ENCODE measurements around the gene MED23. TPM values are rescaled to one million over a fixed set of nuclear protein-coding genes. Genes with fewer than 3 reads are reported as not detected.

MED23 gene
- polyA plus RNA-seq, 1 donor = 23.7 TPM

- no peak for DNase-seq (ENCODE audit: low read depth)
These were observed 12.1 kb upstream of the MED23 start for GRCh38 chr6:131640100-131640499.

- no peak for DNase-seq (ENCODE audit: low read depth)
These were observed 10.0 kb upstream of the MED23 start for GRCh38 chr6:131638013-131638412.

- DNase-seq (ENCODE audit: low read depth) = no peak
These were observed 9.1 kb upstream of the MED23 start, which contains the start of gene ENPP3 for GRCh38 chr6:131636880-131637792. Gene ENPP3 (plus strand): TSS chr6:131637302. CDS start chr6:131637385, 83 bp downstream.

GRCh38 chr6:131635384-131636340, 7.6 kb upstream of the MED23 start:
- DNase-seq (ENCODE audit: low read depth) = no peak

- DNase-seq (ENCODE audit: low read depth) = no peak
These were observed 3.7 kb upstream of the MED23 start for GRCh38 chr6:131631625-131632289.

- no peak for DNase-seq (ENCODE audit: low read depth)
These were observed 1.6 kb upstream of the MED23 start for GRCh38 chr6:131629651-131630050.

- DNase-seq (ENCODE audit: low read depth) = no peak
These were observed 684 bp upstream of the MED23 start for GRCh38 chr6:131628726-131629125.

- DNase-seq (ENCODE audit: low read depth) = no peak
These were observed 12.8 kb downstream of the MED23 start for GRCh38 chr6:131615275-131615674.

- DNase-seq (ENCODE audit: low read depth) = no peak
These were observed 14.6 kb downstream of the MED23 start for GRCh38 chr6:131613296-131613925.

- DNase-seq (ENCODE audit: low read depth) = no peak
These were observed 25.2 kb downstream of the MED23 start for GRCh38 chr6:131602781-131603312.

- DNase-seq (ENCODE audit: low read depth) = no peak
These were observed 27.3 kb downstream of the MED23 start for GRCh38 chr6:131600716-131601115.

- DNase-seq (ENCODE audit: low read depth) = no peak
These were observed 30.6 kb downstream of the MED23 start for GRCh38 chr6:131597446-131597845.

GRCh38 chr6:131594074-131594473, 34.0 kb downstream of the MED23 start:
- DNase-seq (ENCODE audit: low read depth) = no peak

GRCh38 chr6:131592935-131593334, 35.1 kb downstream of the MED23 start:
- DNase-seq (ENCODE audit: low read depth) = no peak

- DNase-seq (ENCODE audit: low read depth) = no peak
These were observed 39.4 kb downstream of the MED23 start for GRCh38 chr6:131588643-131589042.

GRCh38 chr6:131587909-131588308, 40.1 kb downstream of the MED23 start:
- DNase-seq (ENCODE audit: low read depth) = no peak

GRCh38 chr6:131586543-131586942, 41.5 kb downstream of the MED23 start:
- no peak for DNase-seq (ENCODE audit: low read depth)

- no peak for DNase-seq (ENCODE audit: low read depth)
These were observed 46.5 kb downstream of the MED23 start for GRCh38 chr6:131581523-131581922.

GRCh38 chr6:131575834-131576478, 52.1 kb downstream of the MED23 start:
- DNase-seq (ENCODE audit: low read depth) = no peak

GRCh38 chr6:131574686-131575085, 53.4 kb downstream of the MED23 start:
- DNase-seq (ENCODE audit: low read depth) = no peak

Data from forelimb muscle (tissue), 1 donor.